ENCODE data around the gene SCUBE1. TPM values are rescaled to one million over a fixed set of nuclear protein-coding genes. Genes with fewer than 3 reads are reported as not detected.

The SCUBE1 gene
- total and polyA plus RNA-seq, 2 of the 4 experiments (the other 2 are of a cell fraction) = not detected

DNA sequence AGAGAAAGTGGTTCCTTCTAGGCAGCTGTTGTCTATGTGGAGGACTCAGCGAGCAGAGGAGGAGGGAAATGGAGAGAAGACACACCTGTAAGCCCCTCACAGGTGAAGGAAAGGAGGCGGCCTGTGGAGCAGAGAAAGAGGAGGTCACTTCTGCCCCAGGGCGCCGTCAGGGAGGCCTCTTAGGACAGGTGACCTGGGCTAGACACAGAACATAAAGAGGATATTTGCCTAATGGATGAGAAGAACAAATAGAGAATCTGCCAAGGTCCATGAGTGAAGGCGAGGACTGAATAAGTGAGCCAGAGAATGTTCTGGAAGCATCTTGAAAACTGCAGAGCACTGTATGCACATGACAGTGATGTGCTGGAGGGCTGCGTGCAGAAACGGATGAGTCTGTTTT lies 2.2 kb upstream of the SCUBE1 start:
- CTCF ChIA-PET = interaction anchor here (0.6 to 3.8 kb wide), 3 partner anchors 8 to 72 kb away, joined by 3 to 26 read pairs (median 8); no protein-coding TSS in a partner anchor
- BruUV-seq (replicated peaks) = no TSS peak
- Histone ChIP-seq H2BK5ac (ENCODE audit: low read depth, low read length, poor library complexity, severe bottlenecking) (no peak overlapping the region), H3K4me1 (ENCODE audit: control insufficient read depth, insufficient read depth, low read length) (no peaks in the 10 kb centered on the region), H3K4ac (ENCODE audit: low read depth, low read length) (no peak overlapping the region), H3K18ac (ENCODE audit: low read depth, low read length) (no peak overlapping the region), H4K5ac (ENCODE audit: low read depth, low read length) (no peak overlapping the region), H3K23ac (ENCODE audit: low read depth, low read length) (no peak overlapping the region), H4K91ac (ENCODE audit: insufficient read depth, low read depth, low read length) (no peak overlapping the region), H3K9ac (ENCODE audit: low read depth, low read length) (no peak overlapping the region), H3K27ac (ENCODE audit: insufficient read depth, low read length) (no peak overlapping the region), H2AK5ac (ENCODE audit: low read depth, low read length) (no peak overlapping the region), H3K27me3 (ENCODE audit: control insufficient read depth, insufficient read depth, low read length) (peaks cover 62% of the 10 kb centered on the region), H3K79me1 (ENCODE audit: low read depth in 1 of 2, low read length in 2 of 2) (no peaks in the 10 kb centered on the region), H2BK20ac (ENCODE audit: low read depth, low read length) (no peak overlapping the region), H2BK15ac (ENCODE audit: low read depth, low read length) (no peak overlapping the region), H2AK9ac (replicated peaks; ENCODE audit: low read depth, low read length, poor library complexity) (no peak overlapping the region), H3K9me1 (ENCODE audit: insufficient read depth, low read length) (no peaks in the 10 kb centered on the region), H2AFZ (replicated peaks; ENCODE audit: low read length, poor library complexity) (no peak overlapping the region), H2BK120ac (ENCODE audit: low read depth, low read length) (no peak overlapping the region), H4K8ac (ENCODE audit: low read depth in 2 of 2, low read length in 2 of 2) (no peak overlapping the region), H3K4me3 (ENCODE audit: insufficient read depth, low read depth, low read length) (no peak overlapping the region), H4K20me1 (ENCODE audit: insufficient read depth, low read length) (no peaks in the 10 kb centered on the region), H3K4me2 (ENCODE audit: low read depth, low read length) (no peak overlapping the region), H3K36me3 (ENCODE audit: control insufficient read depth, insufficient read depth, low read length) (no peaks in the 10 kb centered on the region), H3K14ac (replicated peaks; ENCODE audit: low read depth, low read length) (no peak overlapping the region), H3K9me3 (ENCODE audit: control insufficient read depth, insufficient read depth, low read length) (no peaks in the 10 kb centered on the region), H3K56ac (ENCODE audit: extremely low read depth, insufficient read depth, low read length) (no peak overlapping the region)
- DNase-seq = no peak
- POLR2A ChIA-PET (ENCODE audit: unreplicated experiment) = interaction anchor here (0.5 kb wide), 1 partner anchor 71 kb away, joined by 3 read pairs; no protein-coding TSS in a partner anchor
- in situ Hi-C loops (cut with MboI; ENCODE audit: low sequenced_read_pairs) = loop anchor here (10.0 kb wide), 1 partner anchor 71 kb away; no protein-coding TSS in a partner anchor
- dilution Hi-C loops (cut with HindIII; ENCODE audit: low sequenced_read_pairs, unreplicated experiment) = no loop called here
- 88% methylated on average over 3 of the region's 7 CpGs; no CpG with 5 or more reads in 1 of the 2 experiments for WGBS, 2 experiments (ENCODE audit: extremely low coverage in 2 of 2, insufficient read length in 1 of 2)
- no peak for TF ChIP-seq CHD1 (IDR thresholded peaks at IDR 0.05; ENCODE audit: low read depth, low read length)
- no peak for TF ChIP-seq POLR2A (IDR thresholded peaks at IDR 0.05; ENCODE audit: low read depth, low read length)
- no peak for TF ChIP-seq SMC3 (IDR thresholded peaks at IDR 0.05; ENCODE audit: low read depth, low read length)
- TF ChIP-seq, protein P1, sequence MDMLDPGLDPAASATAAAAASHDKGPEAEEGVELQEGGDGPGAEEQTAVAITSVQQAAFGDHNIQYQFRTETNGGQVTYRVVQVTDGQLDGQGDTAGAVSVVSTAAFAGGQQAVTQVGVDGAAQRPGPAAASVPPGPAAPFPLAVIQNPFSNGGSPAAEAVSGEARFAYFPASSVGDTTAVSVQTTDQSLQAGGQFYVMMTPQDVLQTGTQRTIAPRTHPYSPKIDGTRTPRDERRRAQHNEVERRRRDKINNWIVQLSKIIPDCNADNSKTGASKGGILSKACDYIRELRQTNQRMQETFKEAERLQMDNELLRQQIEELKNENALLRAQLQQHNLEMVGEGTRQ (IDR thresholded peaks at IDR 0.05; ENCODE audit: low read depth, low read length) = no peak
- no peak for TF ChIP-seq RFX5 (IDR thresholded peaks at IDR 0.05; ENCODE audit: low read depth, low read length)
- no peak for TF ChIP-seq MXI1 (IDR thresholded peaks at IDR 0.05; ENCODE audit: borderline replicate concordance, low read depth, low read length)
- no peak for TF ChIP-seq CEBPB (IDR thresholded peaks at IDR 0.05; ENCODE audit: low read depth, low read length)
- TF ChIP-seq, protein P2, sequence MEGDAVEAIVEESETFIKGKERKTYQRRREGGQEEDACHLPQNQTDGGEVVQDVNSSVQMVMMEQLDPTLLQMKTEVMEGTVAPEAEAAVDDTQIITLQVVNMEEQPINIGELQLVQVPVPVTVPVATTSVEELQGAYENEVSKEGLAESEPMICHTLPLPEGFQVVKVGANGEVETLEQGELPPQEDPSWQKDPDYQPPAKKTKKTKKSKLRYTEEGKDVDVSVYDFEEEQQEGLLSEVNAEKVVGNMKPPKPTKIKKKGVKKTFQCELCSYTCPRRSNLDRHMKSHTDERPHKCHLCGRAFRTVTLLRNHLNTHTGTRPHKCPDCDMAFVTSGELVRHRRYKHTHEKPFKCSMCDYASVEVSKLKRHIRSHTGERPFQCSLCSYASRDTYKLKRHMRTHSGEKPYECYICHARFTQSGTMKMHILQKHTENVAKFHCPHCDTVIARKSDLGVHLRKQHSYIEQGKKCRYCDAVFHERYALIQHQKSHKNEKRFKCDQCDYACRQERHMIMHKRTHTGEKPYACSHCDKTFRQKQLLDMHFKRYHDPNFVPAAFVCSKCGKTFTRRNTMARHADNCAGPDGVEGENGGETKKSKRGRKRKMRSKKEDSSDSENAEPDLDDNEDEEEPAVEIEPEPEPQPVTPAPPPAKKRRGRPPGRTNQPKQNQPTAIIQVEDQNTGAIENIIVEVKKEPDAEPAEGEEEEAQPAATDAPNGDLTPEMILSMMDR (conservative IDR thresholded peaks at IDR 0.05; ENCODE audit: low read depth, low read length) = no peak
- intact Hi-C loops (cut with micrococcal nuclease) = no loop called here
- ATAC-seq (ENCODE audit: low read depth) = no peak

Data from IMR-90 (cell line).